ENCODE results near the gene DOP1A. TPM values are rescaled to one million over a fixed set of nuclear protein-coding genes. Genes with fewer than 3 reads are reported as not detected.
"Not testable (repeated sequence)": the region's sequence is repeated elsewhere in the genome, so short reads cannot be mapped to it uniquely, and the experiment has no call there.

DOP1A gene
- polyA plus RNA-seq, 5 donors: 21.4 to 42.2 (median 37.7) TPM

- no peak for DNase-seq
Measured at GRCh38 chr6:83138118-83138722, 70.7 kb downstream of the DOP1A start.

DNA sequence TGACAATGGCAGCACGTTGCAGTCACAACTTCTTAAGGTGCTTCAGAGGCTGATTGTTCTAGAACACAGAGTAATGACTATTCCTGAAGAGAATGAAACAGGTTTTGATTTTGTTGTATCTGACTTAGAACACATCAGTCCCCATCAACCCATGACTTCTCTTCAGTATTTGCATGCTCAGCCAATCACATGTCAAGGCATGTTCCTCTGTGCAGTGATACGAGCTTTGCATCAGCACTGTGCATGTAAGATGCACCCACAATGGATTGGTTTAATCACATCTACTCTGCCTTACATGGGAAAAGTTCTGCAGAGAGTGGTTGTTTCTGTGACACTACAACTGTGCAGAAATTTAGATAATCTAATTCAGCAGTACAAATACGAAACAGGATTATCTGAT, 71.3 kb downstream of the DOP1A start:
- no peak for DNase-seq

DNA sequence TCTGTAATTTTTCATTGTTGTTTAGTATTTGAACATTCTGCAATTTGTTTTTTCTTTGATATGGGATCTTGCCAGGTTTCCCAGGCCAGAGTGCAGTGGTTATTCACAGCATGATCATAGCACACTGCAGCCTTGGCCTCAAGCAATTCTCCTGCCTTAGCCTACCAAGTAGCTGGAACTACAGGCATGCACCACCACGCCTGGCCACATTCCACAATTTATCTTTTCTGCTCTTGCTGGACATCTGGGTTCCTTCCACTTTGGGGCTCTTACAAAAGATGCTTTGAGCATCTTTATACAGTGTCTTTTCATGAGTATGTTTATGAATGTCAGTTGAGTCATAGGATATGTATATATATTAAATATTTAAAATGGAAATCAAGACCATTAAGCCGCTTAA, 83.6 kb downstream of the DOP1A start:
- DNase-seq: no peak

DNA sequence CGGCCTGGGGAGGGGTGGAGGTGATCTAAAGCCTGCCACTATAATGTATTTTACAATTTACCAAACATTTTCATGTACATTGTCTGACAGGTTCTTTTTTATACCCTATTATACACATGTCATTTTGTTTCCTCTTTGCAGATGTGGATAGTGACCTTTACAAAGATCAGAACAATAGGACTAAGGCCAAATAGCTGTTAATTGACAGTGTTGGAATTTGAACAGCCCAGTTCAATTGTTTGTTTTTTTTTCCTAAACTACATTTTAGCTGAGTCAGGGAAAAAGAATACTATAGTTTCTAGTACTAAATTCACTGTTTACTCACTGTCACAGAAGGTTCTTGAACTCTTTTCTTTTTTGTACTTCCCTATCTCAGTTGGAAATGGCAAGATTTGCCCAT, 85.4 kb downstream of the DOP1A start:
- no peak for DNase-seq

- no peak for DNase-seq
Measured at GRCh38 chr6:83153883-83154521, 86.5 kb downstream of the DOP1A start.

GRCh38 chr6:83155794-83156193, 88.3 kb downstream of the DOP1A start:
- DNase-seq: no peak

DNA sequence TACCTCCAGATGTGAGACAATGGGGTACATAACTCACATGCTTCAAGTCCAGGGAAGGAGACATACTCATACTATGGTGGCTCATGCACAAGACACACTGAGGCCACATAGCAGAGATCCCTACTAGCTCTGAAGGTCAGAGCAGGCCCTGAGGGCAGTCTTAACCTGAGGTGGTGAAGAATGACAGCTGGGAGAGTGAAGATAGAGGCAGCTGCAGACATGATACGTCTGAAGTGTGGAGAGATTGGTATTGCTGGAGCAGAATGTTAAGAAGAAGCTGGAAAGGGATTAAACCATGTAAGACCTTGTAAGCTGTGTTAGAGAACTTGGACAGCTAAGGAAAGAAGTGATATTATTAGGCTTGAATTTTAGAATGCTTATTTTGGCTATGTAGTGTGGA, 92.7 kb downstream of the DOP1A start:
- DNase-seq: no peak

DNA sequence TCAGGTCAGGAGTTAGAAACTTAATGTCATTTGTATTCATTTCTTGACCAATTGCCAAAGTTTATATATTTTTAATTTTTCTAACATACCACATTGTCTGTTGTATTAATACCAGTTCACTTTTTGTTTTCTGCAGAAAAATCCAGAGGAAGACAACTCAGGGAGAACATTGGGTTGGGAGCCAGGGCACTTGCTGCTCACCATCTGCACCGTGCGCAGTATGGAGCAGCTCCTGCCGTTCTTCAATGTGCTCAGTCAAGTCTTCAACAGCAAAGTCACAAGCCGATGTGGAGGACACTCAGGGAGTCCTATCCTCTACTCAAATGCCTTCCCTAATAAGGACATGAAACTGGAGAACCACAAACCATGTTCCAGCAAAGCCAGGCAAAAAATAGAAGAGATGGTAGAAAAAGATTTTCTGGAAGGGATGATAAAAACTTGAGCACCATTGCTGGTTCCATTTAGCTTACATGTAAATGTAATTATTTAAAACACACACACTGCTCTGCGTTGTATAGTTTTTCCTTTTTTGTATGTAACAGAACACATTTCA, 100.3 kb downstream of the DOP1A start:
- no peak for DNase-seq

GRCh38 chr6:83168556-83168955, 101.1 kb downstream of the DOP1A start:
- DNase-seq: no peak

GRCh38 chr6:83169106-83169505, 101.6 kb downstream of the DOP1A start:
- DNase-seq: no peak

DNA sequence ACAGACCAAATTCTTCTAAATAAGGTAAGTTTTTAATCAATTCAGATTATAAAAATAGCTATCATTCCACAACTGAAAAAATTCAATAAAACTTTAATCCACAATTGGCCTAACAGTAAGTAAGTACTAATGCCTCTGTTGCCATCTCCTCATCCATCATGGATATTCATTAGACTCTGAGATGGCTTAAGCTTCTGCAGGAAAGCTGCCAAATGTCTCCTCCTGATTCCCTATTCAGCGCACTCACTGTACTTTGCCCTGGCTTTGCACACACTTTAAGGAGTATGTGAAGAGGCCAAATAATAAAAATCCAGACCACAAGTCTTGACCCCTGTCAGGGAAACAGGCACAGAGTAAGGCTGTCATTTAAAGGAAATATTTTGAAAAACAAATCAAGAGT, 102.0 kb downstream of the DOP1A start:
- no peak for DNase-seq

GRCh38 chr6:83176246-83176645, 108.8 kb downstream of the DOP1A start:
- DNase-seq: peak; percentile 31 to 46

DNA sequence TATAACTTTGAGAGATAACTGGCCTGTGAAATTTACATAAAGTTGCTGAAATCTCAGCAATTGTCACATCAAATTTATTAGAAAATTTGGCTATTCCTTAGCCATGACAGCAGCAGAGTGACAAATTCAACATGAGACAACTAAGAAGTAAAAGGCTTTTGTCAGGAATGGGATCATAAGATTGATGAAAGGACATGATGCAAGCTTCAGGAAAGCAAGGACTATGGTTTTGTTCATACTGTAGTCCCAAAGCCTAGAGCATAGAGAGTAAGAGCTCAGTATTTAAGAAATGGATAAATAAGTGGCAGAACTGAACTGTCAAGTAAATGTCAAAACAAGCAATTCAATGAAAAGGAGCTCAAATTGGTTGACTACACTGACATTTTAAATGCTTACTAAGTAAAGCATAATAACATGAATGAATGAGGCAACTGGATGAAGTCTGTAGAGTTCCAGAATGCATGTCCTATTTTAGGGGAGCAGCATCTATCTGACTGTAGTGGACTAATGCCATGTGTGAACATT, 113.0 kb downstream of the DOP1A start:
- no peak for DNase-seq

DNA sequence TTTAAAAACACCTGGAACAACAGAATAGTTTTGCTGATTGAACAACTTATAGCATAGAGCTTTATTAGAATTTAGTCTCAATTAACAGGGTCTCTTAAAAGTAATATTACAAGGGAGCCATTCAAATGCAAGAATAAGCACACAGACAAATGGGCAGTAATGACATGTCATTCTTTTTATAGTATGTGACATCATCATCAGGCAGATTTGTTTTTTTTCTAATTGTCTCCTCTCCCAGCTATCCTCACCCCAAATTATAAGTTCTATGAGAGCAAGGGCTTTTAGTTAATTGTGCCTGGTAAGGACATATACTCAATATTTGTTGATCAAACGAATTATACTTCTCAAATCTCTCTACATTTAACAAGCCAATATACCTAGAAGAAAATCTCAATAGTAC, 114.6 kb downstream of the DOP1A start:
- no peak for DNase-seq

- no peak for DNase-seq
Measured at GRCh38 chr6:83183082-83183828, 115.8 kb downstream of the DOP1A start.

DNA sequence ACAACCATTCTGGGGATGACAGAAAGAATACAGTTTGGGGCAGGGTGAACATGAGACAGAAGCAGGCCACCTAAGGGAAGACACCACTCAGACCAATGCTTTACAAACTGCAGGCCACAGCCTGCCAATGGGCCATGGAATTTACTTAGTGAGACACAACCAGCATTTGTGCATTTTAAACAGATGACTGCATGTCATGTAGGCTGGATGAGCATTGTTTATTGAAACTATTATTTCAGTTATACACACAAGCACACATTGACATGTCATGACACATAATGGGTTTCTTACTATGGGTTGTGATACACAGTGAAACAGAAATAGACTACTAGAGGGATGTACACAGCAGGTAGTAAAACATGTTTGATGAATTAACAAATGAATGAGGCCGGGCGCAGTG, 117.6 kb downstream of the DOP1A start:
- no peak for DNase-seq

GRCh38 chr6:83188501-83188900, 121.0 kb downstream of the DOP1A start:
- DNase-seq: no peak

DNA sequence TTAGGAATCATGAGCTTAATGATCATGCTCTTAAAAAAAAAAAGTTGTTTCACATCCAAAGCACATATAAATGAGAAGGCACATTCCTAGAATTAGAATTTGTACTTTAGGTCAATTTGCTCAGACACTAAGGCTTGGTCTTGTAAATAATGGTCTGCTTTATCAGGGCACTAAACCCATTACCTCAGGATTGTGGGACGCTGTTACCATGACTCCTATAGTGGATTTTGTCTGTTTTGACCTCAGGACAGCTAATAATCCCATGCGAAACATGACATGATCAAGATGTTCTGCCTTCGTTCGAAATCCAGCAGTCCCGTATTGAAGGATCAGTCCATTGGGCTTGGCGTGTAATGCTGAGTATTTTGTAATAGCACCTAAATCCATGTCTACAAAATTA, 123.2 kb downstream of the DOP1A start:
- DNase-seq: peak; percentile 83 to 86

DNA sequence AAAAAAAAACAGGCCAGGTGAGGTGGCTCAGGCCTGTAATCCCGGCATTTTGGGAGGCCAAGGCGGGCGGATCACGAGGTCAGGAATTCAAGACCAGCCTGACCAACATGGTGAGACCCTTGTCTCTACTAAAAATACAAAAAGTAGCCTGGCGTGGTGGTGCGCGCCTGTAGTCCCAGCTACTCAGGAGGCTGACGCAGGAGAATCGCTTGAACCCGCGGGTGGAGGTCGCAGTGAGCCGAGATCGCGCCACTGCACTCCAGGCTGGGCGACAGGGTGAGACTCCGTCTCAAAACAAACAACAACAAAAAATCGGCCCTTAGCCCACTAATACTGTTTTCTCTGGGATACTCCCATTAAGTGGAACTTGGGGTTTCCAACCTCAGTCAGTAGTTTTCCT, 124.5 kb downstream of the DOP1A start:
- not testable (repeated sequence) for DNase-seq

- DNase-seq: no peak
Measured at GRCh38 chr6:83192456-83192855, 125.0 kb downstream of the DOP1A start.

DNA sequence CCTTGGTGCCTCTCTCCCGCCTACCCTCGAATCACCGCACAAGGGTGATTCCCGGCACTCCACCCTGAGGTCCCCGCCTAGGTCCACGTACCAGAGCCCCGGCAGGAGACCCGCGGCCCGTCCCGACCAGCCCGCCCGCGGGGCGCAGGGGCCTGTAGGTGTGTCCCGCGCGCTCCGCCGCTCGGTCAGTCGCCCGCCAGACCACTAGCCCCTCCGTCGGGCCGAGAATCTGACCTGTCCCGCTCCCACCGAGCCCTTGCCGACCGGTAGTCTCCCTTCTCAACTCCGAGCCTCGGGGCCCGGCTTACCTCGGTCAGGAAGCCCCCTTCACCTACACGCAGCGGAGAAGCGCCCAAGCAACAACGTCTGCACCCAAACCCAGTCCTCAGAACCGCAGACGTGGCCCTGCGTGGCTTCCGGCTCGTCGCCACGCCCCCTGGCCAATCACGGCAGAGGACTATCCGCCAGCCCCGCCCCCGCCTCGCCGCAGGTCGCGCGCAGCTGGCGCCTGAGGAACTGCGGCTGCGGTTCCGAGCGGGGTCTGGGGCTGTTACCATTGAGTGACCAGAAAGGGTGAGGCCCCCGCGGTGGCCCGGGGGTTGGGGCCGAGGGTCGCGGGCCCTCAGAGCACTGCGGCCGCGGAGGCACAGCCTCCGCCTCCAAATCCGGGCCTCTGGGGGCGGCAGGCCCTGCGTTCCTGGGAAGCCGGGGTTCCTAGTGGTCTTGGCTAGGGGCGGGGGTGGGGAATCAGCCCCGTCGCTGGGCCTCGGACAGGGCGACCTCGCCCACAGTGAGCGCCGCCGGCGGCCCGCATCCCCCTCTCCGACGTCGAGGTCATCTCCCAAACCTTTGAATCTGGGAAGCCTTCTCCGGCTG, 125.6 kb downstream of the DOP1A start, which contains the start of the genes PGM3 and RWDD2A:
TSS of gene PGM3 (minus strand) at position 395 of the 876 bp plus-strand sequence. CDS start 2,253 bp downstream, outside the sequence.
TSS of gene RWDD2A (plus strand) at position 487 of the 876 bp plus-strand sequence. CDS start 1,095 bp downstream, outside the sequence.
- DNase-seq: peak; percentile 88 to 90
